ENCODE results near the gene AKNA.

AKNA gene

GRCh38 chr9:114313186-114313585 lies 74.6 kb downstream of the AKNA start:
- in situ Hi-C loops (cut with MboI; ENCODE audit: low sequenced_read_pairs, unreplicated experiment) = no loop called here
- no peak for TF ChIP-seq CTCF (IDR thresholded peaks at IDR 0.05; ENCODE audit: borderline replicate concordance, control extremely low read depth, extremely low read depth, insufficient read depth, missing control alignments)
- DNase-seq (ENCODE audit: low spot score) = no peak

DNA sequence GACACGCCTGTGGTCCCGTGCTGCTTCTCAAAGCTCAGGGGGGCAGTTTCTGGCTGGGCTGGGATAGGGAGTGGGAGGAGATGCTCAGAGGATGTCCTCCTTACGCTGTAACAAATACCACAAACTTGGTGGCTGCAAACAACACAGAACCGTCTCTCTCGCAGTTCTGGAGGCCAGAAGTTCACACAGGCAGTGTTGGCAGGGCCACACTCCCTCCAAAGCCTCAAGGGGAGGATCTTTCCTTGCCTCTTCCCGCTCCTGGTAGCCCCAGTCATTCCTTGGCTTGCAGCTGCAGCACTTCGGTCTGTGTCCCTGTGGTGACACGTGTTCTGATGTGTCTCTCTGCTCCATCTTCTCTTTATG lies 75.3 kb downstream of the AKNA start:
- TF ChIP-seq CTCF (IDR thresholded peaks at IDR 0.05; ENCODE audit: borderline replicate concordance, control extremely low read depth, extremely low read depth, insufficient read depth, missing control alignments) = no peak
- DNase-seq (ENCODE audit: low spot score) = no peak
- in situ Hi-C loops (cut with MboI; ENCODE audit: low sequenced_read_pairs, unreplicated experiment) = no loop called here

DNA sequence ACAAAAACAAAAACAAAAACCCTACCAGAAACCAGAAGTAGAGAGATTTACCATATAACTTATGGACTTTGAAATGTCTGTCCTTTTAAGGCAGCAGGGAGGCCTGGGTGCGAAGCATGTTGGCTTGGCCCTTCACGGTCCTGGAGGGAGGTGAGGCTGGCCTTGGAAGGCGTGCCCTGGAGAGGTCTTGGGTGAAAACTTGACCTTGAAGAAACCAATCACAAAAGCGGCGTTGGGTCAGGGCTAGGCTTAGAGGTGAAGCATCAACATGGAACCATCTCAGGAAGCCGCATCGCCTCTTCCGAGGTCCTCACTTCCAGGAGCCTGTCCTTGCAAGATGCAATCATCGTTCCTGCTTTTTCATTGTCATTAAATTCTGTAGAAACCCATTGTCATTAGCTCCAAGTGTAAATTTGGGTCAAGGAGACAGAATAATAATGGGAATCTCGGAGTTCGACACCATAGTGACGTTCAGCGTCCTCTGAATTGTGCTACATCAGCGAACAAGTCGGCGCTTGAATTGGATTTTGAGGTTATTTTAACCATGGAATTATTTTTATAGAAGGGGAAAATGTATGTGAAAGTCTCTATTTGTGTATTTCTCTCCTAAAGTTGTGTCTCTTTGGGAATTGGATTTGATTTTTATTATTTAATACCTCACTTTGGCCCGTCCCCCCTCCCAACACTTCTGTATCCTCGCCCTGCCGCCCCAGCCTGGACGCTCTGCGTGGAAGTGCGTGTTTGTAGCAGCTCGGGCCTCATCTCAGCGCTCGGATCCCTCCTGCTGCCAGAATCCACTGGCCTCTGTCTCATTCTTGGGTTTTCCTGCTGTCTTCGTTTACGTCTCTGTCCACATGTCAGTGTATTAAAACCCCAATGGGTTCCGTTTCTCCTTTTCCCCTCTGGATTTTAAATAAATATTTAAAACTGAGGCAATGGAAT lies 75.9 kb downstream of the AKNA start:
- no peak for TF ChIP-seq CTCF (IDR thresholded peaks at IDR 0.05; ENCODE audit: borderline replicate concordance, control extremely low read depth, extremely low read depth, insufficient read depth, missing control alignments)
- in situ Hi-C loops (cut with MboI; ENCODE audit: low sequenced_read_pairs, unreplicated experiment) = no loop called here
- DNase-seq (ENCODE audit: low spot score) = no peak

DNA sequence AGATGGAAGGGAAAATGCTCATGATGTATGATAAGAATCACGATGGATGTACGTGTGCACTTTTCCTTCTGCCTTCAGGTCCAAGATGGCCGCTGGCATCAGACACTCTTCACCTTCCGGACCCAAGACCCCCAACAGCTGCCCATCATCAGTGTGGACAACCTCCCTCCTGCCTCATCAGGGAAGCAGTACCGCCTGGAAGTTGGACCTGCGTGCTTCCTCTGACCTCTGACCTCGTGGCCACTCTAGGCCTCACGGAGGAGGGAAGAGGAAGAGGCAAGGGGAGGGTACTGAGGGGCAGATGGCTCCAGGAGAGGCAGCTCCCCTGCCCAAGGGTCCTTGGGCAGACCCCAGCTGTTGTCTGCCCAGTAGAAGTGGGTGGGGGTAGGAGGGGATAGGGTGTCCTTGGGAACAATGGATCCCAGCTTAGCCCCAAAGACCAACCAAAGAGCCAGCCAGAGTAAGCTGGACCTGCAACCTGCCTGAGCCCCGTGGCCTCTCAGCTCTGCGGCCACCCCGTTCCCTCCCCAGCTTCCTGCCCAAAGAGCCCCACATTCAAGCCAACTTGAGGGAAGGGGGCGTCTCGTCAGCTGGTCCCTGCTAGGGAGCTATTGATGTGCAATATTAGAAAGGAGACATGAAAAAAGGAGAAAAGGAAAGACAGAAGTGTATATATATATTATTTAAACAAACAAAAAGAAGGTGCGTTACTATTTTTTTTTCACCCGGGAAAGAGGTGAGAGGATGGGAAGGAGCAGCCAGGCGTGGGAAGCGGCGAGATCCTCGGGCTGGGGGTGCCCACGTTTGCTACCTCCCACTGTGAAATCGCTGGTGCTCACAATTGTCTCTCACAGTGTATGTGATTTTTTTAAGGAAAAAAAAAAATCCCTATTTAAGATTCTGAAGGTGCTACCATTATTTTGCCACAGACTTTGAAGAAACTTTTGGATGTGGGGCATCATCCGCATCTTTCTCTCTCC lies 77.0 kb downstream of the AKNA start:
- DNase-seq (ENCODE audit: low spot score) = no peak
- in situ Hi-C loops (cut with MboI; ENCODE audit: low sequenced_read_pairs, unreplicated experiment) = no loop called here
- no peak for TF ChIP-seq CTCF (IDR thresholded peaks at IDR 0.05; ENCODE audit: borderline replicate concordance, control extremely low read depth, extremely low read depth, insufficient read depth, missing control alignments)

GRCh38 chr9:114309096-114309495 lies 78.7 kb downstream of the AKNA start:
- DNase-seq (ENCODE audit: low spot score) = no peak
- in situ Hi-C loops (cut with MboI; ENCODE audit: low sequenced_read_pairs, unreplicated experiment) = no loop called here
- no peak for TF ChIP-seq CTCF (IDR thresholded peaks at IDR 0.05; ENCODE audit: borderline replicate concordance, control extremely low read depth, extremely low read depth, insufficient read depth, missing control alignments)

DNA sequence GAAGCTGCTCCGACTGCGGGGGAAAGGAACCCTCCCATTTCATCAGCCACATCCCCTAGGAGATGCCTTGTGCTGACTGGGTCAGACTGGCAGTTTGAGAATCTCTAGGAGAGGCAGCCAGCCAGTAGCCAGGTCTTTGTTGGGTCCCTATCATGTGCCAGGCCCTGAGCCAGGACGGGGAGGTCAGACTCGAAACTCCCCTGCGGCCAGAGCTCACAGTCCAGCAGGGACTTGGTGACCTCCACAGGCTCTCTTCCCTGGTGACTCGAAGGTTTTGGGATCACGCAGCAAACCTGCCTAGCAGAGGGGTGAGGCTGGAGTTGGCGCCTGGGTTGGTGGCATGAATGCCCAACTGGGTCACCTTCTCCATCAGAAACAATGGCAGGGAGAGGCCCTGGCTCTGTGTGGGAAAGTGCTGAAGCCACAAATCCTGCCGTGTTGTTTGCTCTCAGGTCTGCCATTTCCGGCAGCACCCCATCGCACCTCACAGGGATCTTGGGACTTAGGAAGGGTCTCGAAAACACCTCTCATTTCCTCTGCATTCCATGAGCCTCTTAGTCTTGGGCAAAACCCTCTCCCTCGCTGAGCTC lies 79.3 kb downstream of the AKNA start:
- DNase-seq (ENCODE audit: low spot score) = no peak
- TF ChIP-seq CTCF (IDR thresholded peaks at IDR 0.05; ENCODE audit: borderline replicate concordance, control extremely low read depth, extremely low read depth, insufficient read depth, missing control alignments) = no peak
- in situ Hi-C loops (cut with MboI; ENCODE audit: low sequenced_read_pairs, unreplicated experiment) = no loop called here

All from GM13976 (cell line).